ENCODE measurements around the gene BCAS1. TPM values are rescaled to one million over a fixed set of nuclear protein-coding genes. Genes with fewer than 3 reads are reported as not detected.
A peak's percentile ranks its signal among the peaks of the same experiment; 100 is the strongest.

BCAS1 gene
- total RNA-seq, 1 donor from 2014 or later: 0.81 TPM

DNA sequence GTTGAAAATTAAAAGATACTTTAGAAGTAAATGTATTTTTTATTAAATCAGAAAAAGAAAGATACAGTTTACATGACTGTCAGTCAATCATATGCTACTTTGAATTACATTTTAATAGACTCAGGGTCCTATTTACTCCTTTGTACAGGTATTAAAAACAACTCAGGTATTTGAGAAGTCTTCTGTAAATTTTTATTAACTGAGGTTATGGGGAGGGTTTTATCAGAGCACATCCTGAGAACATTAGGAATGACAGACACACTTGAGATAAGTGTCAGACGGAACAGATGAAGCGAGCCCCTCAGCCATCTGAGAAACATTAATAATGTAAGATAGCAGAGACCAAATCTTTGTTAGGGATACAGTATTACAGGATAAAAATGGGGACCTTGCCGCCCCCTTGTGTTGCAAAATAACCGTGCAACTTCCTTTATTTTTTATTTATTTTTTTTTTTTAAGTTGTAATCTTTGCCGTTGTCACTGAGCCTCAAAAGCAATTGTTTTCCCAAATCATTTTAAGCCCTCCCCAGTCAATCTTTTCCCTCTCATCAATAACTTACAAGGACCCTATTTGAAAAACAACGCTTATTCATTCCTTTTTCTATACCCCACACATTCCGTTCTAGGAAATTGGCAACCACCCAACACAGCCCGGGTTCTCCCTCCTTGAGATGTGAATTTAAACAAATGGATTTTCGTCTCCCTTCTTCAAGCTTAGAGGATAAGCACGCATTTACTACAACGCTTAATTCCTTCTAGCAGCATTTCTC lies 126.7 kb downstream of the BCAS1 start:
- H3K4me3 ChIP-seq: peak overlapping the region; percentile 14
- H3K27me3 ChIP-seq: no peaks in the 10 kb centered on the region
- peaks cover 27% of the 10 kb centered on the region for H3K4me1 ChIP-seq
- TF ChIP-seq, protein P1, sequence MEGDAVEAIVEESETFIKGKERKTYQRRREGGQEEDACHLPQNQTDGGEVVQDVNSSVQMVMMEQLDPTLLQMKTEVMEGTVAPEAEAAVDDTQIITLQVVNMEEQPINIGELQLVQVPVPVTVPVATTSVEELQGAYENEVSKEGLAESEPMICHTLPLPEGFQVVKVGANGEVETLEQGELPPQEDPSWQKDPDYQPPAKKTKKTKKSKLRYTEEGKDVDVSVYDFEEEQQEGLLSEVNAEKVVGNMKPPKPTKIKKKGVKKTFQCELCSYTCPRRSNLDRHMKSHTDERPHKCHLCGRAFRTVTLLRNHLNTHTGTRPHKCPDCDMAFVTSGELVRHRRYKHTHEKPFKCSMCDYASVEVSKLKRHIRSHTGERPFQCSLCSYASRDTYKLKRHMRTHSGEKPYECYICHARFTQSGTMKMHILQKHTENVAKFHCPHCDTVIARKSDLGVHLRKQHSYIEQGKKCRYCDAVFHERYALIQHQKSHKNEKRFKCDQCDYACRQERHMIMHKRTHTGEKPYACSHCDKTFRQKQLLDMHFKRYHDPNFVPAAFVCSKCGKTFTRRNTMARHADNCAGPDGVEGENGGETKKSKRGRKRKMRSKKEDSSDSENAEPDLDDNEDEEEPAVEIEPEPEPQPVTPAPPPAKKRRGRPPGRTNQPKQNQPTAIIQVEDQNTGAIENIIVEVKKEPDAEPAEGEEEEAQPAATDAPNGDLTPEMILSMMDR (IDR thresholded peaks at IDR 0.05): peak; percentile 64
- H3K27ac ChIP-seq: no peak overlapping the region
- ATAC-seq (no peak), DNase-seq (no peak)
- H3K36me3 ChIP-seq: no peaks in the 10 kb centered on the region
- intact Hi-C loops (cut with DNase I): no loop called here
- H3K9me3 ChIP-seq: no peaks in the 10 kb centered on the region

DNA sequence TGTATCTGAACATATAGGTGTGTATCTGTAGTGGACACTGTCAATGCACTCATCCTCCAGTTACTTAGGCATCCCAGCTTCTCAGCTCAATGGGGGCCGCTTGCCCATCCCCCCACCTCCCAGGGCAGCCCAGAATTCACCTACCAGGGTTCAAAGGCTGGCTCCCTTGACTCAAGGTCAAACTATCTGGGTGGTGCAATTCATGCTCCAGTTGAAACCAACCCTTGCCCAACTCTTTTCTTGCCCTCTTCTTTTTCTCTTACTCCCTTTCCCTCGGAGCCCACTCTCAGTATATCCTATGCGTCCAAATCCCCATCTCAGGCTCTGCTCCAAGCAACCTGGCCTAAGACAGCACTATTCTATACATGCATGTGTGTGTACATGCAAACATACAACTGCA lies 127.4 kb downstream of the BCAS1 start:
- TF ChIP-seq, protein P1 (IDR thresholded peaks at IDR 0.05): no peak
- no peak for DNase-seq
- Histone ChIP-seq H3K27me3 (no peaks in the 10 kb centered on the region), H3K4me3 (no peak overlapping the region), H3K36me3 (no peaks in the 10 kb centered on the region), H3K27ac (no peak overlapping the region), H3K9me3 (no peaks in the 10 kb centered on the region), H3K4me1 (peaks cover 27% of the 10 kb centered on the region)
- ATAC-seq: no peak
- intact Hi-C loops (cut with DNase I): no loop called here

DNA sequence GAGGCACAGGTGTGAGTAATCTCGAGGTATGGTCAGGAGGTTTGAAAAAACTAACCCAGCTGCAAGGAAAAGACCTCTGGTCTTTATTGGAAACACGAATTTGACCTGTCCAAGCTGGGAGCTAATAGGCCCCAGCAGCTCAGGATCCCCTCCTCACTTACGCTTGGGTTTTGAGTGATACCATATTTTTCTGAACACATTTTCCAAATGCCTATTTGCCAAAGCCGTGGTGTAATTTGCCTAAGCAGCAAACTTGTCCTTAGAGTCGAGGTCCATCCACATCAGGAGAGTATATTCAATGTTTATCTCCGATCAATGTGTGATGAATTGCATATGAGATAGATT lies 128.0 kb downstream of the BCAS1 start:
- TF ChIP-seq, protein P1 (IDR thresholded peaks at IDR 0.05): no peak
- intact Hi-C loops (cut with DNase I): no loop called here
- H3K9me3 ChIP-seq: no peaks in the 10 kb centered on the region
- peaks cover 27% of the 10 kb centered on the region for H3K4me1 ChIP-seq
- DNase-seq (no peak), ATAC-seq (no peak)
- no peaks in the 10 kb centered on the region for H3K36me3 ChIP-seq
- H3K4me3 ChIP-seq: no peak overlapping the region
- H3K27me3 ChIP-seq: no peaks in the 10 kb centered on the region
- H3K27ac ChIP-seq: no peak overlapping the region

DNA sequence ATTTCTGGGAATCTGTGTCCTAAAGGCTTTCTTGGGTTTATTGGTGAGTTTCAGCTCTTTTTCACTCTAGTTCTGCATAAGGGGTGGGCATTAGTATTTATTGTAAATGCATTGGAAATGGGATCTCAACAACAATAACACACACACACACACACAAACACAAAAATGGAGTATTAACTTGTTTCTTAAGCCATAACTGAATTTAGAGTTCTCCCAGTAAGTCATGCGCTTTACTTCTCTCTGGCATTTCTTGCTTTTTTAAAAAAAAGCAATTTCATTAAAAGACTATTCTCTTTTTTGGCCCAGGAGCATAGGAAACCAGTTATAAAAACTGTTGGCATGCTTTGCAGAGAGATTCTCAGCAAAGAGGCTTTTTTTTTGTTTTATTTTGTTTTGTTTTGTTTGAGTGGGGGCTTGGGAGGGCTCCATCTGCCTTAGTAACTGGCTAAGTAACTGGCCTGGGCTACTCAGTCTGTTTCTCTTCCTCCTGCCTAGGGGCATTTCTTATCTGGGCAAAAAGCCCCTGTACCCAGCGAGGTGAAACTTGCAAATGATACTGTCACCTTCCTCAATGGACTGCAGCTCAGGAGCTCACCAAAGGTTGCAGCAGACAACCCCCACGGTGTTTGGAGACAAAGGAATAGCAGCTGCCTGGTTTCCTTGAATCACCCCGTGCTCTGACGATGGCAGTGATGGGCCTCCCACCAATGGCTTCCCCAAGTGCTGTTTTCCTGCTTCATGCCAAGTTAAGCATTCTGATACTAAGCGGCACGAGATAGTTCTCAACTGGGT lies 128.5 kb downstream of the BCAS1 start:
- peak overlapping the region; percentile 38 for H3K27ac ChIP-seq
- H3K4me3 ChIP-seq: no peak overlapping the region
- H3K27me3 ChIP-seq: no peaks in the 10 kb centered on the region
- no peaks in the 10 kb centered on the region for H3K36me3 ChIP-seq
- intact Hi-C loops (cut with DNase I): no loop called here
- peaks cover 27% of the 10 kb centered on the region for H3K4me1 ChIP-seq
- ATAC-seq: no peak
- DNase-seq: no peak
- H3K9me3 ChIP-seq: no peaks in the 10 kb centered on the region
- TF ChIP-seq, protein P1 (IDR thresholded peaks at IDR 0.05): no peak

DNA sequence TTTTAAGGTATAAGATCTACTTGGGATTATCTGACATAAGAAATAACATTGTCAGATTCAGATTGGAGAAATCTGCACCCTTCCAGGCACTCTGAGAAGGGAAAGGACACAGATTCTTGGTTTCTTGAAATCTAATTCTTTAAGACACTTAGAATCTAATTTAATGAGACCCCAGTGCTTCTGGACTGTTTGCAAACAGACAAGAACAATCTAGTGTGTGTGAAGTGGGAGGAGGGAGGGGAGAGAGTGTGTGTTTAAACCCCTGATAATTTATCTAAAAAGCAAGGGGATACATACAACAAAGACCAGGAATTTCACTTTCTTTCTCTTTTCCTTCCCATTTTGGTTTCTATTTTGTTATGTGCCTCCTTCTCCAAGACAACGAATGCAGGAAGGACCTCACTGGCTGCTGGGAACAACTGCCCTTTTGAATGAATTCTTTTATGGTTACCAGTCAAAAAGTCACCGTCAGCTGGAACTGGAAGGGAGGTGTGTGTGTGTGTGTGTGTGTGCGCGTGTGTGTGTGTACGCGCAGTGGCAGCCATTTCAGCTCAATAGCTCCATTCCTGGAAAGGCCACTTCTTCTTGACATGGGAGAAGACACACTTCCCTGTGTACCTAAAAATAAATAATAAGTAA lies 129.4 kb downstream of the BCAS1 start:
- H3K36me3 ChIP-seq: no peaks in the 10 kb centered on the region
- no peaks in the 10 kb centered on the region for H3K27me3 ChIP-seq
- TF ChIP-seq, protein P1 (IDR thresholded peaks at IDR 0.05): no peak
- no peak overlapping the region for H3K4me3 ChIP-seq
- H3K9me3 ChIP-seq: no peaks in the 10 kb centered on the region
- H3K27ac ChIP-seq: peak overlapping the region; percentile 38
- no peak for DNase-seq
- peaks cover 27% of the 10 kb centered on the region for H3K4me1 ChIP-seq
- peak; percentile 23 for ATAC-seq
- intact Hi-C loops (cut with DNase I): no loop called here

Measured in upper lobe of right lung (tissue), 1 donor.